Muscle of leg (tissue), 11 donors: ENCODE data around the gene IRX3. TPM values are rescaled to one million over a fixed set of nuclear protein-coding genes. Genes with fewer than 3 reads are reported as not detected.

Experiments
- DNase-seq: peaks from one replicate; pipeline ENCODE4 v3.0.0; 2013
- H3K27ac ChIP-seq: one replicate; pipeline ENCODE4 v1.5.1; 2013; ENCODE audit warnings: mild to moderate bottlenecking, low read length, control low read depth
- H3K27me3 ChIP-seq: one replicate; pipeline ENCODE4 v1.6.1; 2013; ENCODE audit warnings: low read length; ENCODE audit not compliant: control insufficient read depth, insufficient read depth
- H3K36me3 ChIP-seq: one replicate; pipeline ENCODE4 v1.6.1; 2013; ENCODE audit warnings: low read length; ENCODE audit not compliant: control insufficient read depth, insufficient read depth
- H3K4me1 ChIP-seq: one replicate; pipeline ENCODE4 v1.6.1; 2013; ENCODE audit warnings: low read length; ENCODE audit not compliant: control insufficient read depth, insufficient read depth
- H3K4me3 ChIP-seq: one replicate; pipeline ENCODE4 v1.5.1; 2013; ENCODE audit warnings: low read length, control low read depth
- H3K9me3 ChIP-seq: replicated peaks from 2 replicates; pipeline ENCODE4 v1.6.1; 2013; ENCODE audit warnings: low read depth, low read length; ENCODE audit not compliant: control insufficient read depth
- WGBS: methylation state at CpG from one replicate; pipeline ENCODE4 v1.1.5; 2013; ENCODE audit warnings: missing lambda C conversion rate; ENCODE audit not compliant: insufficient coverage; 5-methylcytosine and 5-hydroxymethylcytosine counted together
- polyA plus RNA-seq, 8 donors: library from polyadenylated mRNA; unstranded; fragments of 120-200 nt; gene quantifications; one replicate each; pipeline versions ENCODE4 v1.2.1 to v1.2.3, GENCODE V29; 2013; ENCODE audit warnings: inconsistent platforms in 1 of 8, low replicate concordance in 1 of 8; ENCODE audit not compliant: insufficient read length in 8 of 8, insufficient read depth in 1 of 8
- total RNA-seq: library from RNA; stranded (reverse); fragments of 120-200 nt; gene quantifications from one replicate; pipeline ENCODE4 v1.2.4, GENCODE V29; 2013

Gene IRX3
- total and polyA plus RNA-seq, 9 donors: 4.8 to 15.9 (median 8.1) TPM

- no peak for DNase-seq
- Histone ChIP-seq H3K27me3 (no peaks in the 10 kb centered on the region), H3K4me1 (peaks cover 3% of the 10 kb centered on the region), H3K27ac (no peak overlapping the region), H3K4me3 (no peak overlapping the region), H3K36me3 (no peaks in the 10 kb centered on the region), H3K9me3 (no peaks in the 10 kb centered on the region)
- 100% methylated on average over 1 of the region's 1 CpG for WGBS
Measured at GRCh38 chr16:54318941-54319340, 32.4 kb upstream of the IRX3 start.

DNA sequence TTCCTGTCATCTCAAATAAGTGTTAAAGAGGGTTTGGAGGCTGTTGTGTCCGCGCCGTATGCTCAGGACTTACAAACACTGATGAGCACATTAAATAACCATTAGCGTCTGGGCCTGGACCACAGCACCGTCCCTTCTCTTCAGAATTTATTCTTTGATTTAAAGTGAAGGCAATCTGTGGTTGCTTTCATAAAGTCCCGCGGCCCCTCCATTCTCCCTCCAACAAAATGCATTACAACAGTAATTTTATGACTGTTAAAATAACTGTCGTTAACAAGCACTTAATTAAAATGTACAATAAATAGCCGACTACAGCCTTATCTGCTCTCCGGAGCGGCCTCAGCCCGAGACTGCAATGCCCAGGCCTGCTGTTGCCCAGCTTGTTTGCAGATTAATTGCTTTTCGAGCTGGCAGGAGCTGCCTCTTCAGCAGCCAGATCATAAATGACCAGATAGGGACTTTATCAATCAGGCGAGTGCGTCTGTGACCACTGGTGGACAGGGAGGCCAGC lies 30.6 kb upstream of the IRX3 start:
- Histone ChIP-seq H3K9me3 (no peaks in the 10 kb centered on the region), H3K27ac (no peak overlapping the region), H3K27me3 (no peaks in the 10 kb centered on the region), H3K4me3 (no peak overlapping the region), H3K36me3 (no peaks in the 10 kb centered on the region), H3K4me1 (peaks cover 3% of the 10 kb centered on the region)
- 61% methylated on average over 6 of the region's 15 CpGs for WGBS
- DNase-seq: no peak

DNA sequence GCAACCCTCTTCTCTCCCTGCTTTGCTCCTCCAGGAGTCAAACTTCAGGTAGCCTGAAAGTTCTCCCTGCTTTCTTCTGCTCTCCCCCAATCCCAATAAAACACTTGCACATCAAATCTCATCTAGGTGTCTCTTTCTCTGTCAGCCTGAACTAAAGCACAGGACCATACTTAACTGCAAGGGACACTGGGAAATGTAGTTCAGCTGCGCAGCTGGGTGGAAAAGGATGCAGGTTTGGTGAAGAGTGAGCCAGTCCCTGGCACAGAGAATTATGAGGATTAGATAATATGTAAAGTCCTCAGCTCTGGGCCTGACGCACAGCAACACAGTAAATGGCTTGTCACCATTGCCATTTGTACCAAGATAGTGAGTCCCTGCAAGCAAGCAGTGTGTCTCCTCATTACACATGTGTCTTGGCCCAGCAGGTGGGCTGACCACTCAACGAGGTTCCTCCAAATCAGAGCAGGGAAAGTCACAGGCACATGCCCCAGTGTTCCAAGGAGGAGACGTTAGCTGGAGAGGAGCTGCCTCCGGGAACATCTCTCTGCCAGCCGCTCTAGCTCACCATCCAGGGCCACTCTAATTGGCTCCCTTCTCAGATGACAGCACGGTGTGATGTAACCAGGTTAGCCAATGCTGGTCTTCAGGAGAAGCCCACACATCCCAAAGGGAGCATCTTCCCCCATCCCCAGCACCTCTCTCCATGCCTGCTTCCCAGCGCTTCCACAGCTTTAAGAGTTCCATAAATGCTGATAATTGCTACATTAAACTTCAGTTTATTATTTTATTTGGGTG lies 29.7 kb upstream of the IRX3 start:
- H3K36me3 ChIP-seq: no peaks in the 10 kb centered on the region
- no peak overlapping the region for H3K4me3 ChIP-seq
- no peak overlapping the region for H3K27ac ChIP-seq
- H3K9me3 ChIP-seq: no peaks in the 10 kb centered on the region
- H3K27me3 ChIP-seq: no peaks in the 10 kb centered on the region
- peaks cover 3% of the 10 kb centered on the region for H3K4me1 ChIP-seq
- 82% methylated on average over 7 of the region's 8 CpGs for WGBS
- DNase-seq: no peak

DNA sequence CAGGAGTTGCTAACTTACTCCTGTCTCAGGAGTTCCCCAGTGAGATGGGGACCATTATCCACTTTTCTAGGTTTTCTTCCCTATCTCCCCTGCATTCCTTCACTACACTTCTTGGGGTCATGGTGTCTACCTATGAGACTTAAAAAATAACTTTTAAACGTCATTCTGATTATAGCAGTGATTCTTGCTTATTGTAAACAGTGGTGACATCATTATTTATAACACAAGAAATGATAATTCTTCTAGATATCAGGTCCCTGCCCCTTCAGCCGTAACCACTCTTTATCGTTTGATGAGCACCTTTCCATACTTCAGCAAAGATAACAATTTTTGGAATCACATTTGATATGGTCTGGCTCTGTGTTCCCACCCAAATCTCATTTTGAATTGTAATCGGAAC lies 27.2 kb upstream of the IRX3 start:
- Histone ChIP-seq H3K27ac (no peak overlapping the region), H3K4me3 (no peak overlapping the region), H3K36me3 (no peaks in the 10 kb centered on the region), H3K9me3 (no peaks in the 10 kb centered on the region), H3K27me3 (no peaks in the 10 kb centered on the region), H3K4me1 (no peaks in the 10 kb centered on the region)
- WGBS: no CpG with 5 or more reads among the region's 4 CpGs
- no peak for DNase-seq

- H3K4me1 ChIP-seq: no peaks in the 10 kb centered on the region
- DNase-seq: no peak
- no peak overlapping the region for H3K4me3 ChIP-seq
- H3K36me3 ChIP-seq: no peaks in the 10 kb centered on the region
- no peaks in the 10 kb centered on the region for H3K27me3 ChIP-seq
- H3K9me3 ChIP-seq: no peaks in the 10 kb centered on the region
- WGBS: 100% methylated on average over 1 of the region's 3 CpGs
- no peak overlapping the region for H3K27ac ChIP-seq
Measured at GRCh38 chr16:54312502-54312991, 26.0 kb upstream of the IRX3 start.

DNA sequence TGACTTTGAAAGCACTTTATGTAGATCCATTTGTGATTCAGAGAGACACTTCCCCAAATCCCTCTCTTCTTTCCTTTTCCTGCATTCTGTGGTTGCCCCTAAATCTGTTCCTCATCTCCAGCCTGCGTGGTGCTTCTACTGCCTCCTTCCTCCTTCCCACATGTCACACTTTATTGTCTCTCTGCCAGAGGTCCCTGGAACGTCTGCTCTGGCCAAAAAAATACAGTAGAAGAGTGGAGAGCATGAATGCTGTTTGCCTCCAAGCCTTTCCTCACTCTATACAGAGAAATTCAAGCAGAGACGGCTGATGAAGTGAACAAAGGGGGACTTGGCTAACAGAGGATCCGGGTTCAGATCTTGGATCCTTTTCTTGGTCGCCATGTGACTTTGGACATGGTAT lies 22.8 kb upstream of the IRX3 start:
- 33% methylated on average over 1 of the region's 5 CpGs for WGBS
- no peaks in the 10 kb centered on the region for H3K36me3 ChIP-seq
- no peak overlapping the region for H3K4me3 ChIP-seq
- no peak for DNase-seq
- no peaks in the 10 kb centered on the region for H3K4me1 ChIP-seq
- no peaks in the 10 kb centered on the region for H3K9me3 ChIP-seq
- no peak overlapping the region for H3K27ac ChIP-seq
- H3K27me3 ChIP-seq: peaks cover 2% of the 10 kb centered on the region

DNA sequence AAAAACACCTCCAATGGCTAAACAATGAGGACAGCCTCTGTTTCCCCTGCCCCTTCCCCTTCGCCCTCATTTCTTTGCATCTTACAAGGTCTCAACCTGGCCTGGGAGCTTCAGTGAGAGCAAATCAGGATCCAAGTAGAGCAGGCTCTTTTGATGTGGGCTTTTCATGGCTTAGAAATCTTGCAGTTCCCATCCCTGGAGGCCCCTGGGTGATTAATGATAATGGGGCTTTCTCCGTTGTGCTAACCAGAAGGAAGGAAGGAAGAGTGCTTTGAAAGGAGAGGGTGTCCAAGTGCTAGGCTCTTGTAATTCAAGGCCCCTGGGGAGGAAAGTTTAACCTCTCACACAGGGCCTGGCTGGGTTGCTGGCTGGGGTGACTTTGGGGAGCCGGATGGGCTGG lies 18.5 kb upstream of the IRX3 start:
- 60% methylated on average over 1 of the region's 3 CpGs for WGBS
- H3K36me3 ChIP-seq: no peaks in the 10 kb centered on the region
- H3K9me3 ChIP-seq: no peaks in the 10 kb centered on the region
- H3K4me3 ChIP-seq: no peak overlapping the region
- H3K27ac ChIP-seq: no peak overlapping the region
- H3K4me1 ChIP-seq: no peaks in the 10 kb centered on the region
- DNase-seq: no peak
- H3K27me3 ChIP-seq: peaks cover 3% of the 10 kb centered on the region

GRCh38 chr16:54303613-54304012 lies 17.0 kb upstream of the IRX3 start:
- peaks cover 3% of the 10 kb centered on the region for H3K27me3 ChIP-seq
- WGBS: 75% methylated on average over 3 of the region's 8 CpGs
- H3K4me1 ChIP-seq: no peaks in the 10 kb centered on the region
- no peak for DNase-seq
- no peak overlapping the region for H3K4me3 ChIP-seq
- H3K36me3 ChIP-seq: no peaks in the 10 kb centered on the region
- H3K9me3 ChIP-seq: no peaks in the 10 kb centered on the region
- H3K27ac ChIP-seq: no peak overlapping the region

GRCh38 chr16:54297154-54297553 lies 10.6 kb upstream of the IRX3 start:
- no peak for DNase-seq
- Histone ChIP-seq H3K27ac (no peak overlapping the region), H3K36me3 (no peaks in the 10 kb centered on the region), H3K27me3 (peaks cover 19% of the 10 kb centered on the region), H3K4me1 (no peaks in the 10 kb centered on the region), H3K4me3 (no peak overlapping the region), H3K9me3 (no peaks in the 10 kb centered on the region)
- 100% methylated on average over 2 of the region's 3 CpGs for WGBS

DNA sequence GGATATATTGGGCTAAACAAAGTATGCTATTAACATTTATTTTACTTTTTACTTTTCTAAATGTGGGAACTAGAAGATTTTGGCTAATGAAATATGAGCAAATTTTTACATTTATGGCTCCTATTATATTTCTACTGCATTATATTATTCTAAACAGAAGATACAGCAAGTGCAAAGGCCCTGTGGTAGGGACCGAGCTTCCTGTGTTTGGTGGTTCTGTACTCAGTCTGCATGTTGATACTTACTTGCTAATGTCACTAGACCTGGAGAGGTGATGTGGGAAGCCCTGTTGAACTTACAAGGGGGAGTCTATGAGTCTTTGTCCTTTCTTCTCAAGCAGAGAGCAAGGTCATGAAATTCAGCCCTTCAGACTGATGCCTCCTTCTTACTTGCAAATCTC lies 10.0 kb upstream of the IRX3 start:
- Histone ChIP-seq H3K4me3 (no peak overlapping the region), H3K36me3 (no peaks in the 10 kb centered on the region), H3K27ac (no peak overlapping the region), H3K4me1 (no peaks in the 10 kb centered on the region), H3K27me3 (peaks cover 23% of the 10 kb centered on the region), H3K9me3 (no peaks in the 10 kb centered on the region)
- DNase-seq: no peak
- 100% methylated on average over 1 of the region's 1 CpG for WGBS
